Gastrocnemius medialis (tissue), 4 donors: ENCODE measurements around the gene DYSF.

Experiments
- POLR2A ChIP-seq, 2 donors: fragments of 450-650 bp; IDR thresholded peaks; one replicate each; pipeline ENCODE4 v1.6.1; 2017; ENCODE audit warnings: antibody characterized with exemption in 2 of 2, mild to moderate bottlenecking in 2 of 2, moderate library complexity in 2 of 2
- TF ChIP-seq, protein P1 (sequence below), 5 experiments: fragments of 450-650 bp in 3 of 5; fragments of 200-600 bp in 2 of 5; sonication (generic) in 2 of 5; IDR thresholded peaks in 4 of 5; conservative IDR thresholded peaks in 1 of 5; 1 replicate in 4 of 5; 2 replicates in 1 of 5; pipeline ENCODE4 v1.5.1; 2016 to 2019; ENCODE audit warnings: antibody characterized with exemption in 5 of 5, mild to moderate bottlenecking in 3 of 5, moderate library complexity in 3 of 5

DNA sequence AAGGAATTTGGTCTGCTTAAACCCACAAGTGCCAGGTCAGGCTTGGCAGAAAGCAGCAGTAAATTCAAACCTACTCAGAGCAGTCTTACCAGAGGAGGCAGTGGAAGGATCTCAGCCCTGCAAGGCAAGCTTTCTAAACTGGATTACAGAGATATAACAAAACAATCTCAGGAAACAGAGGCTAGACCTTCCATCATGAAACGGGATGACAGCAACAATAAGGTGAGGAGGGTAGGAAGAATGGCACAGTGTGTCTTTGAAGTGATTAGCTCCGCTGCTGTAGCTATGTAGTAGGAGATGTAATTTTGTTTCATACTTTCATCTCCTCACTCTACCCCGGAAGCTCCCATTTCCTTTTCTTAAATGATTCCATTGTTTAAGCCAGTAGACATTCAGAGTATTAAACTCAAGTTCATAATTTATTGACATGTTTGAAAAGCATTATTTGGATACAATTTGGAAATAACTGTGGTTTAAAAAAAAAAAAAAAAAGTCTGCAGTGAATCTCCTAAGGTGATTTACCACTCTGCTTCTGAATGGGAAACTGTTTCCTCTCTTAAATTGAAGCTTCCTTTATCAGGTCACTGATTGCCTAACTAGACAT, 29.4 kb upstream of the DYSF start:
- TF ChIP-seq, protein P1, sequence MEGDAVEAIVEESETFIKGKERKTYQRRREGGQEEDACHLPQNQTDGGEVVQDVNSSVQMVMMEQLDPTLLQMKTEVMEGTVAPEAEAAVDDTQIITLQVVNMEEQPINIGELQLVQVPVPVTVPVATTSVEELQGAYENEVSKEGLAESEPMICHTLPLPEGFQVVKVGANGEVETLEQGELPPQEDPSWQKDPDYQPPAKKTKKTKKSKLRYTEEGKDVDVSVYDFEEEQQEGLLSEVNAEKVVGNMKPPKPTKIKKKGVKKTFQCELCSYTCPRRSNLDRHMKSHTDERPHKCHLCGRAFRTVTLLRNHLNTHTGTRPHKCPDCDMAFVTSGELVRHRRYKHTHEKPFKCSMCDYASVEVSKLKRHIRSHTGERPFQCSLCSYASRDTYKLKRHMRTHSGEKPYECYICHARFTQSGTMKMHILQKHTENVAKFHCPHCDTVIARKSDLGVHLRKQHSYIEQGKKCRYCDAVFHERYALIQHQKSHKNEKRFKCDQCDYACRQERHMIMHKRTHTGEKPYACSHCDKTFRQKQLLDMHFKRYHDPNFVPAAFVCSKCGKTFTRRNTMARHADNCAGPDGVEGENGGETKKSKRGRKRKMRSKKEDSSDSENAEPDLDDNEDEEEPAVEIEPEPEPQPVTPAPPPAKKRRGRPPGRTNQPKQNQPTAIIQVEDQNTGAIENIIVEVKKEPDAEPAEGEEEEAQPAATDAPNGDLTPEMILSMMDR (IDR thresholded peaks at IDR 0.05 in 4 of 5, conservative IDR thresholded peaks at IDR 0.05 in 1 of 5): no peak
- no peak for TF ChIP-seq POLR2A (IDR thresholded peaks at IDR 0.05)
